ENCODE data around the gene SHISAL1. TPM values are rescaled to one million over a fixed set of nuclear protein-coding genes. Genes with fewer than 3 reads are reported as not detected.
A peak's percentile ranks its signal among the peaks of the same experiment; 100 is the strongest.

The SHISAL1 gene
- total RNA-seq, 1 experiment from 2014 or later, result 2.4 TPM

GRCh38 chr22:44338177-44338810 lies 25.5 kb upstream of the SHISAL1 start:
- DNase-seq (ENCODE audit: low read depth in 1 of 2, low spot score in 2 of 2), result no peak
- Histone ChIP-seq H3K4me3 (no peak overlapping the region), H3K9me3 (replicated peaks) (no peaks in the 10 kb centered on the region; the same call in 1 of the 2 replicates), H3K27me3 (replicated peaks) (0 out of 2 replicates have a peak, but pooled peaks cover under 1% of the 10 kb centered on the region), H3K27ac (no peak overlapping the region), H3K36me3 (no peaks in the 10 kb centered on the region), H3K4me1 (replicated peaks) (peaks cover 7% of the 10 kb centered on the region)

GRCh38 chr22:44337678-44338004 lies 24.9 kb upstream of the SHISAL1 start:
- 0 out of 2 replicates have a peak, but pooled peaks cover 2% of the 10 kb centered on the region for H3K27me3 ChIP-seq (replicated peaks)
- DNase-seq (ENCODE audit: low read depth in 1 of 2, low spot score in 2 of 2), result peak; percentile 58 to 75
- H3K4me3 ChIP-seq, result no peak overlapping the region
- no peaks in the 10 kb centered on the region; the same call in 1 of the 2 replicates for H3K9me3 ChIP-seq (replicated peaks)
- H3K27ac ChIP-seq, result no peak overlapping the region
- H3K36me3 ChIP-seq, result no peaks in the 10 kb centered on the region
- peaks cover 7% of the 10 kb centered on the region for H3K4me1 ChIP-seq (replicated peaks)

GRCh38 chr22:44336962-44337677 lies 24.4 kb upstream of the SHISAL1 start:
- H3K4me3 ChIP-seq, result no peak overlapping the region
- no peaks in the 10 kb centered on the region; the same call in 1 of the 2 replicates for H3K9me3 ChIP-seq (replicated peaks)
- H3K27ac ChIP-seq, result no peak overlapping the region
- no peak for DNase-seq (ENCODE audit: low read depth in 1 of 2, low spot score in 2 of 2)
- H3K27me3 ChIP-seq (replicated peaks), result peaks cover 6% of the 10 kb centered on the region
- H3K4me1 ChIP-seq (replicated peaks), result peaks cover 8% of the 10 kb centered on the region
- no peaks in the 10 kb centered on the region for H3K36me3 ChIP-seq

- Histone ChIP-seq H3K4me1 (replicated peaks) (peaks cover 10% of the 10 kb centered on the region), H3K27me3 (replicated peaks) (peaks cover 8% of the 10 kb centered on the region), H3K9me3 (replicated peaks) (no peaks in the 10 kb centered on the region; the same call in 1 of the 2 replicates), H3K27ac (no peak overlapping the region), H3K36me3 (no peaks in the 10 kb centered on the region), H3K4me3 (no peak overlapping the region)
- no peak for DNase-seq (ENCODE audit: low read depth in 1 of 2, low spot score in 2 of 2)
Measured at GRCh38 chr22:44335903-44336803, 23.4 kb upstream of the SHISAL1 start.

GRCh38 chr22:44335066-44335839 lies 22.5 kb upstream of the SHISAL1 start:
- Histone ChIP-seq H3K27ac (no peak overlapping the region), H3K36me3 (no peaks in the 10 kb centered on the region), H3K4me1 (replicated peaks) (peaks cover 10% of the 10 kb centered on the region), H3K4me3 (no peak overlapping the region), H3K9me3 (replicated peaks) (no peaks in the 10 kb centered on the region; the same call in 1 of the 2 replicates), H3K27me3 (replicated peaks) (peaks cover 14% of the 10 kb centered on the region)
- no peak for DNase-seq (ENCODE audit: low read depth in 1 of 2, low spot score in 2 of 2)

- peaks cover 20% of the 10 kb centered on the region for H3K27me3 ChIP-seq (replicated peaks)
- H3K36me3 ChIP-seq, result no peaks in the 10 kb centered on the region
- H3K27ac ChIP-seq, result no peak overlapping the region
- no peaks in the 10 kb centered on the region; the same call in 1 of the 2 replicates for H3K9me3 ChIP-seq (replicated peaks)
- no peak overlapping the region for H3K4me3 ChIP-seq
- DNase-seq (ENCODE audit: low read depth in 1 of 2, low spot score in 2 of 2), result no peak
- peaks cover 10% of the 10 kb centered on the region for H3K4me1 ChIP-seq (replicated peaks)
Measured at GRCh38 chr22:44333847-44334635, 21.3 kb upstream of the SHISAL1 start.

- peaks cover 10% of the 10 kb centered on the region for H3K4me1 ChIP-seq (replicated peaks)
- no peaks in the 10 kb centered on the region; the same call in 1 of the 2 replicates for H3K9me3 ChIP-seq (replicated peaks)
- no peak overlapping the region for H3K4me3 ChIP-seq
Measured at GRCh38 chr22:44332946-44333345, 20.2 kb upstream of the SHISAL1 start.

GRCh38 chr22:44331881-44332714 lies 19.3 kb upstream of the SHISAL1 start:
- Histone ChIP-seq H3K27ac (no peak overlapping the region), H3K4me1 (replicated peaks) (peaks cover 3% of the 10 kb centered on the region; the same call in 1 of the 2 replicates)
- DNase-seq (ENCODE audit: low read depth in 1 of 2, low spot score in 2 of 2), result peak in 1 of 2 experiments; percentile 42

More at GRCh38 chr22:44332946-44333345, 20.2 kb upstream of the SHISAL1 start:
- peaks cover 20% of the 10 kb centered on the region for H3K27me3 ChIP-seq (replicated peaks)
- no peak for DNase-seq (ENCODE audit: low read depth in 1 of 2, low spot score in 2 of 2)
- no peaks in the 10 kb centered on the region for H3K36me3 ChIP-seq
- no peak overlapping the region for H3K27ac ChIP-seq

GRCh38 chr22:44330744-44331660 lies 18.3 kb upstream of the SHISAL1 start:
- DNase-seq (ENCODE audit: low read depth in 1 of 2, low spot score in 2 of 2), result no peak
- no peak overlapping the region for H3K27ac ChIP-seq

More at GRCh38 chr22:44331881-44332714, 19.3 kb upstream of the SHISAL1 start:
- H3K36me3 ChIP-seq, result no peaks in the 10 kb centered on the region
- H3K4me3 ChIP-seq, result no peak overlapping the region
- no peaks in the 10 kb centered on the region; the same call in 1 of the 2 replicates for H3K9me3 ChIP-seq (replicated peaks)
- H3K27me3 ChIP-seq (replicated peaks), result peaks cover 20% of the 10 kb centered on the region

GRCh38 chr22:44330188-44330743 lies 17.5 kb upstream of the SHISAL1 start:
- Histone ChIP-seq H3K4me1 (replicated peaks) (peaks cover 14% of the 10 kb centered on the region), H3K9me3 (replicated peaks) (no peaks in the 10 kb centered on the region; the same call in 1 of the 2 replicates), H3K27ac (no peak overlapping the region), H3K27me3 (replicated peaks) (peaks cover 20% of the 10 kb centered on the region), H3K36me3 (no peaks in the 10 kb centered on the region), H3K4me3 (no peak overlapping the region)
- no peak for DNase-seq (ENCODE audit: low read depth in 1 of 2, low spot score in 2 of 2)

More at GRCh38 chr22:44330744-44331660, 18.3 kb upstream of the SHISAL1 start:
- Histone ChIP-seq H3K9me3 (replicated peaks) (no peaks in the 10 kb centered on the region; the same call in 1 of the 2 replicates), H3K4me1 (replicated peaks) (peaks cover 9% of the 10 kb centered on the region), H3K4me3 (peak overlapping the region; percentile 32), H3K36me3 (no peaks in the 10 kb centered on the region), H3K27me3 (replicated peaks) (peaks cover 20% of the 10 kb centered on the region)
